ENCODE results near the gene GRIP2.

- TF ChIP-seq SP1 (IDR thresholded peaks at IDR 0.05), result no peak
- TF ChIP-seq ARNT (IDR thresholded peaks at IDR 0.05), result no peak
- no peak for TF ChIP-seq ZNF384 (IDR thresholded peaks at IDR 0.05)
- TF ChIP-seq FOXM1 (IDR thresholded peaks at IDR 0.05; ENCODE audit: borderline replicate concordance), result no peak
- no peak for TF ChIP-seq BHLHE40 (IDR thresholded peaks at IDR 0.05; ENCODE audit: borderline replicate concordance)
- TF ChIP-seq FOXA1 (IDR thresholded peaks at IDR 0.05), result no peak
- TF ChIP-seq FOXK2 (IDR thresholded peaks at IDR 0.05), result no peak
- TF ChIP-seq HDGF (IDR thresholded peaks at IDR 0.05; ENCODE audit: borderline replicate concordance), result no peak
- TF ChIP-seq PKNOX1 (IDR thresholded peaks at IDR 0.05), result no peak
- TF ChIP-seq NFRKB (IDR thresholded peaks at IDR 0.05), result no peak
Measured at GRCh38 chr3:14465425-14465824, 74.7 kb downstream of the GRIP2 start.
